ENCODE data around the gene GALNT1. TPM values are rescaled to one million over a fixed set of nuclear protein-coding genes. Genes with fewer than 3 reads are reported as not detected.

The GALNT1 gene
- total RNA-seq, 1 donor from 2014 or later: 101 TPM

GRCh38 chr18:35680139-35680551, 98.6 kb downstream of the GALNT1 start:
- ATAC-seq: no peak

- ATAC-seq: no peak
These were observed 100.8 kb downstream of the GALNT1 start for GRCh38 chr18:35682281-35682867.

- no peak for ATAC-seq
These were observed 101.5 kb downstream of the GALNT1 start for GRCh38 chr18:35683021-35683420.

GRCh38 chr18:35688757-35689156, 107.2 kb downstream of the GALNT1 start:
- peak; percentile 25 for ATAC-seq

GRCh38 chr18:35689728-35690127, 108.2 kb downstream of the GALNT1 start:
- no peak for ATAC-seq

- ATAC-seq: no peak
These were observed 110.1 kb downstream of the GALNT1 start for GRCh38 chr18:35691625-35692024.

GRCh38 chr18:35692866-35693265, 111.3 kb downstream of the GALNT1 start:
- ATAC-seq: peak; percentile 93

- ATAC-seq: no peak
These were observed 112.3 kb downstream of the GALNT1 start for GRCh38 chr18:35693829-35694228.

- no peak for ATAC-seq
These were observed 113.3 kb downstream of the GALNT1 start for GRCh38 chr18:35694808-35695207.

- no peak for ATAC-seq
These were observed 113.8 kb downstream of the GALNT1 start for GRCh38 chr18:35695384-35695783.

GRCh38 chr18:35695803-35696202, 114.3 kb downstream of the GALNT1 start:
- ATAC-seq: no peak

- no peak for ATAC-seq
These were observed 114.8 kb downstream of the GALNT1 start for GRCh38 chr18:35696307-35696706.

- ATAC-seq: peak; percentile 68
These were observed 116.3 kb downstream of the GALNT1 start for GRCh38 chr18:35697869-35698268.

- peak; percentile 57 for ATAC-seq
These were observed 121.6 kb downstream of the GALNT1 start for GRCh38 chr18:35703043-35703688.

- ATAC-seq: no peak
These were observed 124.4 kb downstream of the GALNT1 start for GRCh38 chr18:35705988-35706387.

GRCh38 chr18:35707247-35707646, 125.7 kb downstream of the GALNT1 start:
- ATAC-seq: no peak

- no peak for ATAC-seq
These were observed 126.1 kb downstream of the GALNT1 start for GRCh38 chr18:35707674-35708073.

- ATAC-seq: no peak
These were observed 129.0 kb downstream of the GALNT1 start for GRCh38 chr18:35710581-35710980.

- no peak for ATAC-seq
These were observed 129.7 kb downstream of the GALNT1 start for GRCh38 chr18:35711227-35711626.

GRCh38 chr18:35713545-35713944, 132.0 kb downstream of the GALNT1 start:
- ATAC-seq: no peak

- ATAC-seq: no peak
These were observed 133.0 kb downstream of the GALNT1 start for GRCh38 chr18:35714539-35714938.

GRCh38 chr18:35715139-35715538, 133.6 kb downstream of the GALNT1 start:
- ATAC-seq: no peak

- no peak for ATAC-seq
These were observed 134.8 kb downstream of the GALNT1 start for GRCh38 chr18:35716169-35716831.

GRCh38 chr18:35717182-35717581, 135.6 kb downstream of the GALNT1 start:
- no peak for ATAC-seq
